RWPE1 (cell line): ENCODE measurements around the gene UBE4B.
"Not testable (repeated sequence)": the region's sequence is repeated elsewhere in the genome, so short reads cannot be mapped to it uniquely, and the experiment has no call there.

Experiments used
- CTCF ChIA-PET: fragments of 350-600 bp; sonication (Branson Sonifier 250); formaldehyde crosslinking; extraction: SDS; loops from one replicate; lab custom pipeline; 2021; lab: Yijun Ruan, JAX
- POLR2A ChIA-PET: fragments of 400-600 bp; formaldehyde crosslinking; extraction: SDS; loops from one replicate; lab custom pipeline; 2020; ENCODE audit warnings: antibody characterized with exemption; ENCODE audit not compliant: low non-redundant PET; lab: Yijun Ruan, JAX
- DNase-seq: peaks from one replicate; pipeline ENCODE4 v3.0.0; 2012; ENCODE audit warnings: low spot score
- H3K27ac ChIP-seq: fragments of 450-650 bp; 2 replicates; pipeline ENCODE4 v1.5.1; 2017
- TF ChIP-seq, protein P1 (sequence below): fragments of 450-650 bp; conservative IDR thresholded peaks from 2 replicates; pipeline ENCODE4 v1.5.1; 2017; ENCODE audit warnings: low read depth, mild to moderate bottlenecking

Gene UBE4B

GRCh38 chr1:10065344-10065685 lies 32.6 kb downstream of the UBE4B start:
- H3K27ac ChIP-seq, result peak overlapping the region; percentile 81
- no peak for DNase-seq
- ChIA-PET CTCF (no interaction called here), POLR2A (no interaction called here)
- TF ChIP-seq, protein P1, sequence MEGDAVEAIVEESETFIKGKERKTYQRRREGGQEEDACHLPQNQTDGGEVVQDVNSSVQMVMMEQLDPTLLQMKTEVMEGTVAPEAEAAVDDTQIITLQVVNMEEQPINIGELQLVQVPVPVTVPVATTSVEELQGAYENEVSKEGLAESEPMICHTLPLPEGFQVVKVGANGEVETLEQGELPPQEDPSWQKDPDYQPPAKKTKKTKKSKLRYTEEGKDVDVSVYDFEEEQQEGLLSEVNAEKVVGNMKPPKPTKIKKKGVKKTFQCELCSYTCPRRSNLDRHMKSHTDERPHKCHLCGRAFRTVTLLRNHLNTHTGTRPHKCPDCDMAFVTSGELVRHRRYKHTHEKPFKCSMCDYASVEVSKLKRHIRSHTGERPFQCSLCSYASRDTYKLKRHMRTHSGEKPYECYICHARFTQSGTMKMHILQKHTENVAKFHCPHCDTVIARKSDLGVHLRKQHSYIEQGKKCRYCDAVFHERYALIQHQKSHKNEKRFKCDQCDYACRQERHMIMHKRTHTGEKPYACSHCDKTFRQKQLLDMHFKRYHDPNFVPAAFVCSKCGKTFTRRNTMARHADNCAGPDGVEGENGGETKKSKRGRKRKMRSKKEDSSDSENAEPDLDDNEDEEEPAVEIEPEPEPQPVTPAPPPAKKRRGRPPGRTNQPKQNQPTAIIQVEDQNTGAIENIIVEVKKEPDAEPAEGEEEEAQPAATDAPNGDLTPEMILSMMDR, result no peak

DNA sequence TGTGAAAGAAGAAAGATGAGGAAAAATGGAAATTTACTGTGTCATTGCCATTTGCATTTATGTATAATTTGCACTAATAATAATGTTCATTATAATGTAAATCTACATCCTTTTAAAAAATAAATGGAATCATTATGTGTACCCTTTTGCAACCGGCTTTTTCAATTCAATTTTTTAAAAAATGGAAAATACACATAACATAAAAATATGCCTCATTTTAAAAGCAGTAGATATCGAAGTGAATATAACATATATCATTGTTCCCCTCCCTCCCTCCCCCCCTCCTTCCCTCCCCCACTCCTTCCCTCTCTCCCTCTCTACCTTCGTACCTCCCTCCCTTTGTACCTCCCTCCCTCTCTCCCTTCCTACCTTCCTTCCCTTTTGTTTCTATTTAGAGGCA lies 33.0 kb downstream of the UBE4B start:
- H3K27ac ChIP-seq, result peak overlapping the region; percentile 85
- CTCF ChIA-PET, result no interaction called here
- TF ChIP-seq, protein P1, result no peak
- DNase-seq, result no peak
- POLR2A ChIA-PET, result no interaction called here

DNA sequence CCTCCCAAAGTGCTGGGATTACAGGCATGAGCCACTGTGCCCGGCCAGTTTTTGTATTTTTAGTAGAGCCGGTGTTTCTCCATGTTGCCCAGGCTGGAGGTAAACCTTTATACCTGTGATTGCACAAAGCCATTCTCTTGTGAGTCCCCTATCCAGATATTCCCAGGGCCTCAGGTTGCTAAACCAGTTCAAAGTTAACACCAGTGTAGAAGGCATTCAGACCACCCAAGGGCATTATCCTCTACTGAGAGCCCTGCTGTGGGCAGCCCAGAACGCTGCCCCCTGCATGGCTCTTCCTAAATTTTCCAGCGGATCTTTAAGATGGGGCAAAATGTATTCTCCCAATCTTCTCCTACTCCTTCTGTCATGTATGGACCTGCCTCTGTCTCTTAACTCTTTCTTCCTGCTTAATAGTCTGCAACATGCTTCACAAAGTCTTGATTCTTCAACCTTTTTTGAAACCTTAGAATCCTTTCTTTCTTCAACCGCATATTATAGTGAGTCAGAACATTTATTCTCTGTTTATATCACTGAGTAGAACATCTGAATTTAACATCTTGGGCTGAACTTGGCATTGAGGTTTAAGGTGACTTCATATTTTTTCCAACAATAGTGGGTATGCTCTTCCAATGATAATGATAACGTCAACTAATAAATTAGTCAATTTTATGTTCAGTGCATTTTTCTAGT lies 36.0 kb downstream of the UBE4B start:
- DNase-seq, result peak; percentile 6
- TF ChIP-seq, protein P1, result no peak
- CTCF ChIA-PET, result no interaction called here
- peak overlapping the region; percentile 79 for H3K27ac ChIP-seq
- POLR2A ChIA-PET, result no interaction called here

DNA sequence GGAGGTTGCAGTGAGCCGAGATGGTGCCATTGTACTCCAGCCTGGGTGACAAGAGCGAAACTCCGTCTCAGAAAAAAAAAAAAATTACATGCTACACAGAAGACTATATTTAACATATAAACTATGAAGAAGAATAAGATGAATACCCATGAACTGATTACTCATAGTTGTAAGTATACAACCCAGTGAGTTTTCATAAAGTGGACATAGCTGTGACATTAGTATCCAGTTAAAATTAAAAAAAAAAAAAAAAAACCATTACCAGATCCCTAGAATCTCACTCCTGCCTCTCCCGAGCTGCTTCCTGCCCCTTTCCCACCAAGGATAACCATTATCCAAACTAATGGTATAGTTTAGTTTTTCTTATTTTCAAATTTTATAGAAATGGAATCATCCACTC lies 37.4 kb downstream of the UBE4B start:
- no peak for DNase-seq
- H3K27ac ChIP-seq, result peak overlapping the region; percentile 54; the same call in 1 of the 2 replicates
- ChIA-PET CTCF (interaction anchor here (0.6 kb wide), 2 partner anchors 124 to 129 kb away, joined by 4 to 5 read pairs; no protein-coding TSS in a partner anchor), POLR2A (no interaction called here)
- TF ChIP-seq, protein P1, result no peak

DNA sequence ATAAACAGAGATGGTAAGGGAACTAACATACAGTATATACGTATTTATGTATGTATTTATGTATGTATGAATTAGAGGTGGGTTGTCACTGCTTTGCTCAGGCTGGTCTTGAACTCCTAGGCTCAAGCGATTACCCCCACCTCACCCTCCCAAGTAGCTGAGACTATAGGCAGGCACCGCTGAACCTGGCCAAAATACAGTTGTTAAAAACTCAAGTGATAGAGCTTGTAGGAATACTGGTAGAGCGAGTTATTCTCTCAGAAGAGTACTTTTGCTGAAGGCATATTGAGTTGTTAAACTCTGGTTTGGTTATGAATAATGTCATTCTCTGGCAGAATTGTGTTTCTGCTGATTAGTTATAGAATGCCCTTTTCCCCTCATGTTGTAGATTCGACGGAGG lies 38.9 kb downstream of the UBE4B start:
- H3K27ac ChIP-seq, result no peak overlapping the region
- ChIA-PET POLR2A (no interaction called here), CTCF (no interaction called here)
- no peak for DNase-seq
- TF ChIP-seq, protein P1, result no peak

DNA sequence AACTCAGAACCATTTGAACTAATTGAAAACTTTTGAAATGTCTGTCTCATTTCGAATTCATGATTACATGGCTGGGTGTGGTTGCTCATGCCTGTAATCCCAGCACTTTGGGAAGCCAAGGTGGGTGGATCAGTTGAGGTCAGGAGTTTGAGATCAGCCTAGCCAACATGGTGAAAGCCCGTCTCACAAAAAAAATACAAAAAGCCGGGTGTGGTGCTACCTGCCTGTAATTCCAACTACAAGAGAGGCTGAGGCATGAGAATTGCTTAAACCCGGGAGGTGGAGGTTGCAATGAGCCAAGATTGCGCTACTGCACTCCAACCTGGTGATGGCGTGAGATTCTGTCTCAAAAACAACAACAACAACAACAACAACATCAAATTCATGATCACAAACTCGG lies 40.6 kb downstream of the UBE4B start:
- peak overlapping the region; percentile 71 for H3K27ac ChIP-seq
- ChIA-PET POLR2A (interaction anchor here (0.6 kb wide), 1 partner anchor 19 kb away, joined by 4 read pairs; no protein-coding TSS in a partner anchor), CTCF (interaction anchor here (0.6 kb wide), 2 partner anchors 29 to 136 kb away, joined by 3 to 4 read pairs; no protein-coding TSS in a partner anchor)
- DNase-seq, result not testable (repeated sequence)

GRCh38 chr1:10074059-10074851 lies 41.5 kb downstream of the UBE4B start:
- H3K27ac ChIP-seq, result peak overlapping the region; percentile 71
- peak; percentile 89 for DNase-seq
- POLR2A ChIA-PET, result interaction anchor here (0.6 to 0.7 kb wide), 3 partner anchors 11 to 33 kb away, joined by 4 to 7 read pairs (median 4); no protein-coding TSS in a partner anchor
- CTCF ChIA-PET, result interaction anchor here (0.6 kb wide), 1 partner anchor 28 kb away, joined by 3 read pairs; no protein-coding TSS in a partner anchor
- TF ChIP-seq, protein P1, result no peak
